PC-3 (cell line): ENCODE data around the gene CHN1. TPM values are rescaled to one million over a fixed set of nuclear protein-coding genes. Genes with fewer than 3 reads are reported as not detected.
A peak's percentile ranks its signal among the peaks of the same experiment; 100 is the strongest.

Experiments used
- ATAC-seq: fragments of 200-7000 bp; cut with Tn5 transposase; 2 replicates; pipeline ENCODE4 v1.9.1; 2020; ENCODE audit warnings: mild to moderate bottlenecking, moderate library complexity
- BruUV-seq: library from RNA; stranded (reverse); fragments of 400-500 nt; replicated peaks from 2 replicates; lab custom pipeline; 2021; lab: Mats Ljungman, UMichigan
- CTCF ChIA-PET: fragments of 300-600 bp; sonication (Branson Sonifier 250); formaldehyde crosslinking; loops from one replicate; lab custom pipeline; 2022; ENCODE audit warnings: antibody characterized with exemption; lab: Charles Lee
- POLR2A ChIA-PET: fragments of 300-600 bp; sonication (Branson Sonifier 250); formaldehyde crosslinking; loops from one replicate; lab custom pipeline; 2022; ENCODE audit warnings: antibody characterized with exemption; ENCODE audit not compliant: unreplicated experiment; lab: Charles Lee
- DNase-seq: peaks from one replicate; pipeline ENCODE4 v3.0.0-alpha.2; 2015
- H2AFZ ChIP-seq: fragments of 300-600 bp; sonication (generic); 2 replicates; pipeline ENCODE4 v1.6.0; 2016; ENCODE audit warnings: antibody characterized with exemption, low read length
- H3F3A ChIP-seq: fragments of 300-600 bp; sonication (generic); one replicate; pipeline ENCODE4 v1.6.0; 2017; ENCODE audit warnings: antibody characterized with exemption, low read length, control low read depth, mild to moderate bottlenecking; ENCODE audit not compliant: unreplicated experiment
- H3K27ac ChIP-seq: fragments of 300-600 bp; sonication (generic); 2 replicates; pipeline ENCODE4 v1.5.1; 2016; ENCODE audit warnings: mild to moderate bottlenecking, low read length
- H3K27me3 ChIP-seq: fragments of 300-600 bp; sonication (generic); 2 replicates; pipeline ENCODE4 v1.6.1; 2016; ENCODE audit warnings: low read length, mixed read lengths
- H3K36me3 ChIP-seq: fragments of 300-600 bp; sonication (generic); 2 replicates; pipeline ENCODE4 v1.6.1; 2016; ENCODE audit warnings: low read depth, mixed run types, low read length, mixed read lengths
- H3K4me1 ChIP-seq: fragments of 300-600 bp; sonication (generic); 2 replicates; pipeline ENCODE4 v1.5.1; 2016; ENCODE audit warnings: low read length; ENCODE audit not compliant: insufficient read depth
- H3K4me2 ChIP-seq: fragments of 300-600 bp; sonication (generic); 2 replicates; pipeline ENCODE4 v1.6.0; 2016; ENCODE audit warnings: low read length
- H3K4me3 ChIP-seq: fragments of 300-600 bp; sonication (generic); 2 replicates; pipeline ENCODE4 v1.5.1; 2016; ENCODE audit warnings: mild to moderate bottlenecking, low read length, mixed read lengths
- H3K79me2 ChIP-seq: fragments of 300-600 bp; sonication (generic); 2 replicates; pipeline ENCODE4 v1.6.1; 2017; ENCODE audit warnings: low read length, mixed read lengths
- H3K9ac ChIP-seq: fragments of 300-600 bp; sonication (generic); 2 replicates; pipeline ENCODE4 v1.6.0; 2016; ENCODE audit warnings: mild to moderate bottlenecking, low read length
- H3K9me2 ChIP-seq: fragments of 300-600 bp; sonication (generic); replicated peaks from 2 replicates; pipeline ENCODE4 v1.6.1; 2016; ENCODE audit warnings: mixed run types, low read length, mixed read lengths
- H3K9me3 ChIP-seq: fragments of 300-600 bp; sonication (generic); 2 replicates; pipeline ENCODE4 v1.6.1; 2016; ENCODE audit warnings: low read length, mixed read lengths
- H4K20me1 ChIP-seq: fragments of 300-600 bp; sonication (generic); 2 replicates; pipeline ENCODE4 v1.6.1; 2016; ENCODE audit warnings: low read length, mixed read lengths
- EZH2 ChIP-seq: fragments of 300-600 bp; sonication (generic); IDR thresholded peaks from one replicate; pipeline ENCODE4 v1.6.1; 2017; ENCODE audit warnings: antibody characterized with exemption, mild to moderate bottlenecking, low read length; ENCODE audit not compliant: unreplicated experiment
- EZH2phosphoT487 ChIP-seq: fragments of 300-600 bp; sonication (generic); IDR thresholded peaks from 2 replicates; pipeline ENCODE4 v1.6.1; 2018; ENCODE audit warnings: mild to moderate bottlenecking, antibody characterized with exemption, low read length, borderline replicate concordance
- intact Hi-C: fragments of 100-400 bp; cut with micrococcal nuclease; formaldehyde crosslinking; loops from 2 replicates; pipeline ENCODE4 v1.9.0; 2023
- total RNA-seq: library from RNA; depleted of rRNA; stranded (reverse); fragments of >200 nt; gene quantifications from 2 replicates; pipeline ENCODE4 v1.2.3, GENCODE V29; 2014
- TF ChIP-seq, protein P1 (sequence below): fragments of 300-600 bp; sonication (generic); conservative IDR thresholded peaks from 2 replicates; pipeline ENCODE4 v1.5.1; 2017; ENCODE audit warnings: antibody characterized with exemption, low read depth, mild to moderate bottlenecking, low read length

The CHN1 gene
- total RNA-seq, 1 experiment from 2014 or later, result 7.8 TPM

- Histone ChIP-seq H3K4me3 (no peak overlapping the region), H3K4me1 (0 out of 2 replicates have a peak, but pooled peaks cover 4% of the 10 kb centered on the region), H3K9ac (no peak overlapping the region), H3F3A (no peaks in the 10 kb centered on the region), H4K20me1 (no peaks in the 10 kb centered on the region), H3K9me2 (no peaks in the 10 kb centered on the region), H3K36me3 (no peaks in the 10 kb centered on the region), H2AFZ (no peak overlapping the region), H3K27me3 (no peaks in the 10 kb centered on the region), H3K79me2 (no peaks in the 10 kb centered on the region), H3K4me2 (no peak overlapping the region), H3K9me3 (no peaks in the 10 kb centered on the region), H3K27ac (no peak overlapping the region)
- CTCF ChIA-PET, result no interaction called here
- POLR2A ChIA-PET, result no interaction called here
- intact Hi-C loops, result no loop called here
- TF ChIP-seq EZH2phosphoT487 (no peak), EZH2 (no peak)
- TF ChIP-seq, protein P1, sequence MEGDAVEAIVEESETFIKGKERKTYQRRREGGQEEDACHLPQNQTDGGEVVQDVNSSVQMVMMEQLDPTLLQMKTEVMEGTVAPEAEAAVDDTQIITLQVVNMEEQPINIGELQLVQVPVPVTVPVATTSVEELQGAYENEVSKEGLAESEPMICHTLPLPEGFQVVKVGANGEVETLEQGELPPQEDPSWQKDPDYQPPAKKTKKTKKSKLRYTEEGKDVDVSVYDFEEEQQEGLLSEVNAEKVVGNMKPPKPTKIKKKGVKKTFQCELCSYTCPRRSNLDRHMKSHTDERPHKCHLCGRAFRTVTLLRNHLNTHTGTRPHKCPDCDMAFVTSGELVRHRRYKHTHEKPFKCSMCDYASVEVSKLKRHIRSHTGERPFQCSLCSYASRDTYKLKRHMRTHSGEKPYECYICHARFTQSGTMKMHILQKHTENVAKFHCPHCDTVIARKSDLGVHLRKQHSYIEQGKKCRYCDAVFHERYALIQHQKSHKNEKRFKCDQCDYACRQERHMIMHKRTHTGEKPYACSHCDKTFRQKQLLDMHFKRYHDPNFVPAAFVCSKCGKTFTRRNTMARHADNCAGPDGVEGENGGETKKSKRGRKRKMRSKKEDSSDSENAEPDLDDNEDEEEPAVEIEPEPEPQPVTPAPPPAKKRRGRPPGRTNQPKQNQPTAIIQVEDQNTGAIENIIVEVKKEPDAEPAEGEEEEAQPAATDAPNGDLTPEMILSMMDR, result no peak
- no TSS peak for BruUV-seq
- DNase-seq, result no peak
- no peak for ATAC-seq
Observed at GRCh38 chr2:174957050-174957449, 48.1 kb downstream of the CHN1 start.

- Histone ChIP-seq H3F3A (no peaks in the 10 kb centered on the region), H3K27ac (no peak overlapping the region), H4K20me1 (no peaks in the 10 kb centered on the region), H3K79me2 (no peaks in the 10 kb centered on the region), H3K4me1 (peaks cover 15% of the 10 kb centered on the region; the same call in 1 of the 2 replicates), H3K36me3 (no peaks in the 10 kb centered on the region), H3K4me3 (no peak overlapping the region), H3K9me2 (no peaks in the 10 kb centered on the region), H3K4me2 (no peak overlapping the region), H3K9me3 (no peaks in the 10 kb centered on the region), H3K9ac (no peak overlapping the region), H3K27me3 (no peaks in the 10 kb centered on the region), H2AFZ (no peak overlapping the region)
- TF ChIP-seq, protein P1, result no peak
- TF ChIP-seq EZH2 (no peak), EZH2phosphoT487 (no peak)
- POLR2A ChIA-PET, result interaction anchor here (0.9 kb wide), 1 partner anchor 33 kb away, joined by 3 read pairs; no protein-coding TSS in a partner anchor
- CTCF ChIA-PET, result no interaction called here
- no TSS peak for BruUV-seq
- no peak for DNase-seq
- intact Hi-C loops, result no loop called here
- ATAC-seq, result no peak
Observed at GRCh38 chr2:174952607-174953006, 52.6 kb downstream of the CHN1 start.

DNA sequence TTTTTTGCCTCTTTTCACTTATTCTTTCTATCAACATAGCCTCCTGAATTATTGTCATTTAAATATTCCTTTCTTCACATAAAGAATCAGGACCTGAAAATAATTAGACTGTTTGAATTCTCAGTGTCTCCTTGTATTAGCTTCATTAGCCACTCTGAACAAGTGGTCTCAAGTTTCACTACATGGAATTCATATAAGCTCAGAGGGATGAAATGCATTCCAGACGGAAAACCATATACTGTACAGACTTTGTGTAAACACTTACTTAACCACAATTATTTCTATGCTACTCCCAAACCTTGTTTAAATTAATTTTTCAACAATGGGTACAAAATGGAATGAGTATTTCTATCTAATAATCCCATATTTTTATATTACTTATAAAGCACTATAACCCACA lies 53.4 kb downstream of the CHN1 start:
- no peaks in the 10 kb centered on the region for H3K79me2 ChIP-seq
- H3K36me3 ChIP-seq, result no peaks in the 10 kb centered on the region
- H3K9ac ChIP-seq, result no peak overlapping the region
- no TSS peak for BruUV-seq
- no peaks in the 10 kb centered on the region for H3K9me3 ChIP-seq
- no peak overlapping the region for H3K27ac ChIP-seq
- no peaks in the 10 kb centered on the region for H3F3A ChIP-seq
- H3K27me3 ChIP-seq, result no peaks in the 10 kb centered on the region
- DNase-seq (peak; percentile 62), ATAC-seq (peak; percentile 92)
- H3K9me2 ChIP-seq, result no peaks in the 10 kb centered on the region
- H3K4me3 ChIP-seq, result no peak overlapping the region
- no peaks in the 10 kb centered on the region for H4K20me1 ChIP-seq
- H3K4me1 ChIP-seq, result peaks cover 15% of the 10 kb centered on the region; the same call in 1 of the 2 replicates
- ChIA-PET CTCF (interaction anchor here (0.5 kb wide), 1 partner anchor 39 kb away, joined by 3 read pairs; no protein-coding TSS in a partner anchor), POLR2A (no interaction called here)
- H3K4me2 ChIP-seq, result no peak overlapping the region
- intact Hi-C loops, result no loop called here
- H2AFZ ChIP-seq, result no peak overlapping the region
- TF ChIP-seq, protein P1, result no peak
- TF ChIP-seq EZH2phosphoT487 (no peak), EZH2 (no peak)
